Ammon's horn (tissue), 1 donor: ENCODE measurements around the gene HYAL4.

ENCODE experiments used
- DNase-seq: peaks from one replicate; pipeline ENCODE4 v3.0.0-alpha.2; 2016; ENCODE audit warnings: low spot score

The HYAL4 gene

GRCh38 chr7:123916240-123916724 lies 71.3 kb downstream of the HYAL4 start:
- peak; percentile 4 for DNase-seq

GRCh38 chr7:123917878-123918277 lies 72.9 kb downstream of the HYAL4 start:
- no peak for DNase-seq

- DNase-seq: no peak
Observed at GRCh38 chr7:123918309-123918708, 73.3 kb downstream of the HYAL4 start.

- DNase-seq: no peak
Observed at GRCh38 chr7:123923599-123923998, 78.6 kb downstream of the HYAL4 start.

GRCh38 chr7:123924941-123925340 lies 80.0 kb downstream of the HYAL4 start, which contains the start of gene SPAM1:
SPAM1 (plus strand) TSS chr7:123925241; CDS start chr7:123953571, 28,330 bp downstream.
- no peak for DNase-seq
